Smooth muscle cell (in vitro differentiated cells): Measurements from ENCODE around the gene TMEM44. TPM values are rescaled to one million over a fixed set of nuclear protein-coding genes. Genes with fewer than 3 reads are reported as not detected.

ENCODE experiments used
- DNase-seq: peaks from one replicate; lab custom pipeline; 2025; ENCODE audit not compliant: unreplicated experiment; lab: John Stamatoyannopoulos, UW
- H2AFZ ChIP-seq: fragments of 200-600 bp; sonication (generic); 2 replicates; pipeline ENCODE4 v1.6.0; 2016; ENCODE audit warnings: antibody characterized with exemption, low read depth, mild to moderate bottlenecking
- H3F3A ChIP-seq: fragments of 200-600 bp; sonication (generic); 2 replicates; pipeline ENCODE4 v1.6.0; 2017; ENCODE audit warnings: antibody characterized with exemption, low read depth
- H3K27ac ChIP-seq: fragments of 200-600 bp; sonication (generic); 2 replicates; pipeline ENCODE4 v1.5.1; 2016; ENCODE audit warnings: low read depth, mild to moderate bottlenecking
- H3K27me3 ChIP-seq: fragments of 200-600 bp; sonication (generic); 2 replicates; pipeline ENCODE4 v1.6.1; 2016; ENCODE audit warnings: low read depth, mild to moderate bottlenecking
- H3K36me3 ChIP-seq: fragments of 200-600 bp; sonication (generic); 2 replicates; pipeline ENCODE4 v1.5.1; 2016; ENCODE audit warnings: low read depth
- H3K4me1 ChIP-seq: fragments of 200-600 bp; sonication (generic); 2 replicates; pipeline ENCODE4 v1.5.1; 2016; ENCODE audit warnings: low read depth
- H3K4me2 ChIP-seq: fragments of 200-600 bp; sonication (generic); 2 replicates; pipeline ENCODE4 v1.6.0; 2016; ENCODE audit warnings: mild to moderate bottlenecking
- H3K4me3 ChIP-seq: fragments of 200-600 bp; sonication (generic); 2 replicates; pipeline ENCODE4 v1.5.1; 2016; ENCODE audit warnings: mild to moderate bottlenecking
- H3K79me2 ChIP-seq: fragments of 200-600 bp; sonication (generic); 2 replicates; pipeline ENCODE4 v1.6.0; 2016; ENCODE audit warnings: low read depth, mild to moderate bottlenecking
- H3K9ac ChIP-seq: fragments of 200-600 bp; sonication (generic); 2 replicates; pipeline ENCODE4 v1.6.0; 2016; ENCODE audit warnings: low read depth
- H3K9me3 ChIP-seq: fragments of 200-600 bp; sonication (generic); replicated peaks from 2 replicates; pipeline ENCODE4 v1.5.1; 2016; ENCODE audit warnings: low read depth
- H4K20me1 ChIP-seq: fragments of 200-600 bp; sonication (generic); 2 replicates; pipeline ENCODE4 v1.6.0; 2016; ENCODE audit warnings: low read depth
- CTCF ChIP-seq: fragments of 200-600 bp; sonication (generic); IDR thresholded peaks from 2 replicates; pipeline ENCODE4 v1.5.1; 2017; ENCODE audit warnings: borderline replicate concordance, mild to moderate bottlenecking, antibody characterized with exemption; ENCODE audit not compliant: insufficient read depth, poor library complexity, severe bottlenecking
- WGBS: methylation state at CpG from one replicate; pipeline ENCODE4 v1.1.7; 2016; ENCODE audit warnings: low lambda C conversion rate; 5-methylcytosine and 5-hydroxymethylcytosine counted together
- polyA plus RNA-seq: library from polyadenylated mRNA; unstranded; fragments of >200 nt; fragmentation: Nextera tagmentation; extraction: Ambion mirVana; gene quantifications from 2 replicates; pipeline ENCODE4 v1.2.1, GENCODE V29; 2016
- total RNA-seq: library from RNA; depleted of rRNA; stranded (reverse); fragments of >200 nt; gene quantifications from 2 replicates; pipeline ENCODE4 v1.2.3, GENCODE V29; 2014

The TMEM44 gene
- total and polyA plus RNA-seq, 2 experiments from 2014 or later = 12.7 to 18.4 TPM

- H3K27me3 ChIP-seq = no peaks in the 10 kb centered on the region
- no peaks in the 10 kb centered on the region for H3K9me3 ChIP-seq
- no peak overlapping the region for H2AFZ ChIP-seq
- no peaks in the 10 kb centered on the region for H3K4me1 ChIP-seq
- WGBS = 96% methylated on average over 5 of the region's 5 CpGs
- no peaks in the 10 kb centered on the region for H4K20me1 ChIP-seq
- TF ChIP-seq CTCF = no peak
- peaks cover 16% of the 10 kb centered on the region for H3K36me3 ChIP-seq
- H3K4me2 ChIP-seq = no peak overlapping the region
- H3K4me3 ChIP-seq = no peak overlapping the region
- H3K79me2 ChIP-seq = no peaks in the 10 kb centered on the region
- no peak overlapping the region for H3K27ac ChIP-seq
- DNase-seq = no peak
- no peaks in the 10 kb centered on the region for H3F3A ChIP-seq
- H3K9ac ChIP-seq = no peak overlapping the region
These were observed 25.4 kb upstream of the TMEM44 start for GRCh38 chr3:194658477-194659242.

GRCh38 chr3:194657439-194657838, 24.2 kb upstream of the TMEM44 start:
- H2AFZ ChIP-seq = no peak overlapping the region
- H3K9me3 ChIP-seq = no peaks in the 10 kb centered on the region
- H3K4me2 ChIP-seq = no peak overlapping the region
- no peak overlapping the region for H3K9ac ChIP-seq
- H3K36me3 ChIP-seq = peaks cover 16% of the 10 kb centered on the region
- H3K27ac ChIP-seq = no peak overlapping the region
- no peak for DNase-seq
- no peaks in the 10 kb centered on the region for H3F3A ChIP-seq
- H3K4me3 ChIP-seq = no peak overlapping the region
- no peaks in the 10 kb centered on the region for H3K27me3 ChIP-seq
- no peak for TF ChIP-seq CTCF
- H3K4me1 ChIP-seq = no peaks in the 10 kb centered on the region
- no peaks in the 10 kb centered on the region for H3K79me2 ChIP-seq
- H4K20me1 ChIP-seq = no peaks in the 10 kb centered on the region
- WGBS = 89% methylated on average over 7 of the region's 7 CpGs

- no peak overlapping the region for H3K4me3 ChIP-seq
- H3K27me3 ChIP-seq = no peaks in the 10 kb centered on the region
- 97% methylated on average over 5 of the region's 5 CpGs for WGBS
- H3K4me1 ChIP-seq = no peaks in the 10 kb centered on the region
- no peaks in the 10 kb centered on the region for H4K20me1 ChIP-seq
- H3K4me2 ChIP-seq = no peak overlapping the region
- peaks cover 22% of the 10 kb centered on the region for H3K36me3 ChIP-seq
- H3K9me3 ChIP-seq = no peaks in the 10 kb centered on the region
- H3K9ac ChIP-seq = no peak overlapping the region
- TF ChIP-seq CTCF = no peak
- no peaks in the 10 kb centered on the region for H3F3A ChIP-seq
- H3K79me2 ChIP-seq = no peaks in the 10 kb centered on the region
- no peak for DNase-seq
- H3K27ac ChIP-seq = no peak overlapping the region
- H2AFZ ChIP-seq = no peak overlapping the region
These were observed 21.2 kb upstream of the TMEM44 start for GRCh38 chr3:194654443-194654842.

GRCh38 chr3:194647747-194648146, 14.5 kb upstream of the TMEM44 start:
- Histone ChIP-seq H4K20me1 (no peaks in the 10 kb centered on the region), H3F3A (no peaks in the 10 kb centered on the region), H3K4me3 (no peak overlapping the region), H3K27ac (no peak overlapping the region), H3K79me2 (no peaks in the 10 kb centered on the region), H3K9ac (no peak overlapping the region), H3K4me1 (no peaks in the 10 kb centered on the region), H3K27me3 (no peaks in the 10 kb centered on the region), H3K4me2 (no peak overlapping the region), H3K9me3 (no peaks in the 10 kb centered on the region), H3K36me3 (peaks cover 15% of the 10 kb centered on the region), H2AFZ (no peak overlapping the region)
- DNase-seq = no peak
- TF ChIP-seq CTCF = no peak
- 97% methylated on average over 3 of the region's 3 CpGs for WGBS
